HG03432 (cell line): ENCODE data around the gene RAB19.
"Not testable (repeated sequence)": the region's sequence is repeated elsewhere in the genome, so short reads cannot be mapped to it uniquely, and the experiment has no call there.

Source experiments
- ATAC-seq: cut with Tn5 transposase; IDR thresholded peaks from one replicate; pipeline ENCODE4 v1.9.1; 2021; ENCODE audit warnings: mild to moderate bottlenecking, moderate library complexity; ENCODE audit not compliant: unreplicated experiment

Gene RAB19

DNA sequence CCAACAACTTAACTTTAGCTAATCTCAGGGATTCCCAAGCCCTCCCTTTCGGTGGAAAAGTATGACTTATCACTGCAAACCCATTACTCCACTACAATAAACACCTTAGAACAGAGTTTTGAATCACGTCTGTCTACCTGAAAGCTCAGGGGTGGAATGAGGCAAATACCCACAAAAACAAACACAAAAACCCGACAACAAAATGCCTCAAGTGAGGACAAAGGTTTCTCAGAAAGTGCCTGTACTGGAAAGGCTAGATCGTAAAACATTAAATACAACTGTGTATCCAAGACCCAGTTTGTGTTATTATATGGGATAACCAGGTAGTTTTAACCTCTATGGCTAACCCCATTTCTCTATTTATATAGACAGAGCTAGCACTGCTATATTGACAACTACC is 49.4 kb downstream of the RAB19 start:
- ATAC-seq = no peak

DNA sequence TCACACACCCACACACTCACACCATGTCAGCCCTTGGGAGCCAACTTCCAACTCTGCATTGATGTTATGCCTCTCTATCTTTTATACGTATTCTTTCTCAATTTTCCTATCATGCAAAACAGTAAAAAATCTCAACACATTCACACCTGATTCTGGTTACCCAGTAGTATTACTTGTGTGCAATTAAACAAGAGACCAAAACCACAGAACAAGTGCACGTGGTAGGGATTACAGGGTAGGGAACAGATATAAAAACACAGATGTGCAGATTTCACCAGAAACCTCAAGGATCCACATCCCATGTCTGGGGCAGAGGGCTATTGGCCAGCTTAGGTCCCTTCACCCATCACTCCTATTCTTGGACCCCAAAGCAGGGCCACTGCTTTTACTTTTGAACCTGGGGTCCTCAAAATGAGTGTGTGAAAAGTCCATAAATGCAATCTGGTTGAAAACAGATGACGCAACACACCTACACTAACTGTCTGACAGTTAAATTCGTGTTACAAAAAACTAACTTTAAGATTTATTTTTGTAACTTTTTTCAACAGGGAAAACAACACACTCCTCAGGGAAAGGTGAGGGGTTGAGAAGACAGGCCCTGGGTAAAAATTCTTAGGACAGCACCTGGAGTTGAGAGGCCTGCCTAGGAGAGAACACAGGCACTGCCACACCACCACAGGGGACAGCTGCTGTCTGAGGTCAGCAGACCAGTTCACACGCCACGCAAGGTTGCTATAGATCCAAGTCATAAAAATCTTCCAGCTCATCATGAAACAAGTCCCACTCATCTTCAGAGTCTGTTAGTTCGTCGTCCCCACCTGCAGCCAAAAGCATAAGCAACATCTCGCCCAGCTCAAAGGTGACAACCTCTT is 50.2 kb downstream of the RAB19 start:
- ATAC-seq = not testable (repeated sequence)

DNA sequence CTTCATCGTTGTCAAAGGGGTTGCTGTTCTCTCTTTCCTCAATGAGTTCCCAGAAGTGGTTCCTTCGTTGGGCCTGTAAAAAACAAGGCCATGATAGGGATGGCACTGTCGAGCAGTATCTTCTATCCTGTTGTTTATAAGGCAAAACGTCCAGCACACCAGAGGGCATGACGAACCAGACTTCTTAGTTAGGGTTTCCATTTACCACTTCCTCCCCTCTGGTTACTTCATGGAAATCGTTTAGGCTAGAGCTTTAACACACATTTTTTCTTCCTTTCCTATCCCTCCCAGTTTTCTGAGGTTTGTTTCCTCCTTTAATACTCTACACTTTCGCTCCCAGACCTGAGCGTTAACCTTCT is 50.8 kb downstream of the RAB19 start:
- no peak for ATAC-seq

DNA sequence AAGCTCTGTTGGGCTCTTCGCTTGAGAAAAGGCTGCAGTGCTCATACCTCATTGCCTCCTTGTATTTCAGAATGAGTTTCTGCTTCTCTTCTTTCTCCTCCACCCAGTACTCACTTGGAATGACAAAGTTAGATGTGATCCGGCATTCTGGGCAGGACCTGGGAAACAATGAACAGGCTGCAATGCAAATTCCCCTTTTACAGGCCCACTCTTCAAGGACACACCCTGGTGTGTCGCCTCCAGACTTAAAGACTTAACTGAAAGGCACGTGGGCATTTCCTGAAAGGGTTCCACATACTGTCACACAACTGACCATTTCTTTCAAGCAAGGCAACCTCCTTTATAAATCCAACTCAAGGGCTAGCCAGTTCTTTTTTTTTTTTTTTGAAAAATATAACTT is 51.9 kb downstream of the RAB19 start:
- no peak for ATAC-seq

DNA sequence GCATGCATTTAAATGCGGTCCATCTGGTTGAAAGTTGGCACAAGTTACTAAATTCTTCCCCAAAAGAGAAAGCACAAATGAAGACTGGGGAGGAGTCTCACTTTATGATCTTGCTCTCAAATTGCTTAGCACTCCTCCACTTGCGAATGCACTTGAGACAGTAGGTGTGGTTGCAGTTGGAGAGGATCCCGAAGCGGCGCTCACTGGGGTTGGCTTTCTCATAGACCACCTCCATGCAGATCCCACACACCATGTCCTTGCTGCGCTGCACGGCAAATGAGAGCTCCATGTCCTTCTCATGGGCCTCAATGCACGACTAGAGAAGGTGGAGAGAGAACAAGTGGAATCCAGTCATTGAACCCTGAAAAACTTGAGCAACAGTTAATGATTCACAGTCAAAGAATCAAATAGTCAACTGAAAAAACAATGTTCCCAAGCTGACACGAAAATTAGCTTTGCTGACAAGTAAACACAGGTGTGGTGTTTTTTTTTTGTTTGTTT is 52.7 kb downstream of the RAB19 start:
- no peak for ATAC-seq

DNA sequence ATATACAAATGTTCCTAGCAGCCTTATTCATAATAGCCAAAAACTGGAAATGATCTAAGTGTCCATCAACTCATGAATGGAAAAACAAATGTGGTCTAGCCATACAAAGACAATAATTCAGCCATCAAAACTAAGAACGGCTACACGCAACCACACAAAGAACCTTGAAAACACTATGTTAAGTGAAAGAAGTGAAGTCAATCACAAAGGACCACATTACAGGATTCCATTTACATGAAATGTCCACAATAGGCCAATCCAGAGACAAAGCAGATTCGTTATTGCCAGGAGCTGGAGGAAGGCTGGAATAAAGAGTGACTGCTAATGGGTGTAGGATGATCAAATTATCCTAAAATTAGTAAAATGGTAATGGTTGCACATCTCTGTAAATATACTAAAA is 54.3 kb downstream of the RAB19 start:
- no peak for ATAC-seq

DNA sequence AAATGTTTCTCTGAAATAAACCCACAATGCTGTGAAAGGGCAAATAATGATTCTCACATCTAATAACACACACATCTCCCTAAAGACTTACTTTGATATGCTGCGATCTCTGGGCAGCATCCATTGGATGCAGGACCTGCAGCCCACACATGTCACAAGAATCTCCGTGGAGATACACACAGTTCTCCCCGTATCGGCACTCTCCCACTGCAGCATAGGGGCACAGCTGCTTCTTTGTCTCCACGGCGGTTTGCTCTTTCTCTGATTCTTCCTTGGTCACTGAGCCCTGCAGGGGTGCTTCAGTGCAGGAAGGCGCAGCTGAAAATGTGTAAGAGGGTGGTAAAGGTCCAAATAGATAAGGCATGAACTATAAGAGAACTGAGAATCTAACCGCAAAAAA is 55.1 kb downstream of the RAB19 start:
- ATAC-seq = no peak

DNA sequence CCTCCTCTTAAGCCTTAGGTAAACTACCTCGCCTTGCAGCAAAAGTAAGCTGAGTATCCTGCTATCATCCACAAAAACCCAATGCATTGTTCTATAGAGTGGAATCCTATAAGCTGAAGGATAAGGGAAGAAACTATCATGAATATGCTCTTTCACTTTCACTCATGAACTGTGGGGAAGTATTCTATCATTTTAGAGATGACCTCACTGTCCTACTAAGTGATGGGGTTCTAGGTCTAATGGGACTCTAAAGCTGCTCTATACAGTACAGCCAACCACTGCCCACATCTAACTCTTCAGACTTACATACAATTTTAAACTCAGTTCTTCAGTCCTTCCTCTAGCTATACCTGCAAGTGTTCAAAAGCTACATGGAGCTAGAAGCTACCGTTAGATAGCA is 59.3 kb downstream of the RAB19 start:
- no peak for ATAC-seq

DNA sequence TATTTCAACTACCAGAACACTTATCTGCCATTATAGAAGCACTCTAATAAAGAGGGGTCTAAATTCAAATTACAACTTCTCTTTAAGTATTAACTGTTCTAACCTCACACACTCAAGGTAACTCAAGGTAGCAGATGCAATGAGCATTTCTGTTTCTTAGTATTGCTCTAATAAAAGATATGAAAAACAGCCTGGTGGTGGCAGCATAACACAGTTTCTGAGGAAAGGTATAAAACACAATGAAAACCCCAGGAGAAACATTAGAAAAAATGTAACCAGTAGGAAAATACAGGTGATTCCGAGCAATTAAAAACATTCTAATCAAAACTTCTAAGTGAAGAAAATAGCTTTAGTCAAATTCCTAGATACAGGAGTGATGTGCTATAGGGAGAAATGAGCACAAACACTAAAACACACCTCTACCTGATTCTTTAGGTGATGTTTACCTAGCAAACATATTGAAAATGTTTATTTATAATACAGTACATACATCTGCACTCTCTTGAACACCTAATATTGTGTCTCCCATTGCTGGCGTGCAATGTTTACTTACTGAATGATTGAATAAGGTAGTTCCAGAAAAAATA is 72.0 kb downstream of the RAB19 start:
- ATAC-seq = no peak

DNA sequence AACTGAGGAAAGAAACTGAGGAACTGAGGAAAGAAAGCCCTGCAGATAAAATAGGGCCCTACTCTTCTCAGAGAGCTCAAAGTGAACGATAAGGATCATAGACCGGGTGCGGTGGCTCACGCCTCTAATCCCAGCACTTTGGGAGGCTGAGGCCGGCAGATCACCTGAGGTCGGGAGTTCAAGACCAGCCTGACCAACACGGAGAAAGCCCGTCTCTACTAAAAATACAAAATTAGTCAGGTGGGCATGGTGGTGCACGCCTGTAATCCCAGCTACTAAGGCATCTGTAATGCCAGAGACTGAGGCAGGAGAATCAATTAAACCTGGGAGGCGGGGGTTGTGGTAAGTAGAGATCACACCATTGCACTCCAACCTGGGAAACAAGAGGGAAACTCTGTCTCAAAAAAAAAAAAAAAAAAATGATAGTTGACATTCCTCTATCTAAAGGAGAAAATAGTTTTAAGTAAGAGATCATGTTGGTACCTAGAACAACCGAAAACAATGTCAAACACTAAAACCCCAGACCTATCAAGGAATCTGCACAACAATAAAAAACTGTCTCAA is 72.9 kb downstream of the RAB19 start:
- ATAC-seq = no peak
